OCI-LY3 (cell line): ENCODE data around the gene KCNQ1.

Experiments
- EZH2phosphoT487 ChIP-seq: fragments of 200-600 bp; shearing (Covaris generic); IDR thresholded peaks from 2 replicates; pipeline ENCODE4 v1.6.1; 2018; ENCODE audit warnings: antibody characterized with exemption, mixed run types, low read depth
- TF ChIP-seq, protein P1 (sequence below): fragments of 200-600, 300-600 bp; sonication (generic); IDR thresholded peaks from 2 replicates; pipeline ENCODE4 v1.5.1; 2014; ENCODE audit warnings: antibody characterized with exemption, low read length, low read depth

DNA sequence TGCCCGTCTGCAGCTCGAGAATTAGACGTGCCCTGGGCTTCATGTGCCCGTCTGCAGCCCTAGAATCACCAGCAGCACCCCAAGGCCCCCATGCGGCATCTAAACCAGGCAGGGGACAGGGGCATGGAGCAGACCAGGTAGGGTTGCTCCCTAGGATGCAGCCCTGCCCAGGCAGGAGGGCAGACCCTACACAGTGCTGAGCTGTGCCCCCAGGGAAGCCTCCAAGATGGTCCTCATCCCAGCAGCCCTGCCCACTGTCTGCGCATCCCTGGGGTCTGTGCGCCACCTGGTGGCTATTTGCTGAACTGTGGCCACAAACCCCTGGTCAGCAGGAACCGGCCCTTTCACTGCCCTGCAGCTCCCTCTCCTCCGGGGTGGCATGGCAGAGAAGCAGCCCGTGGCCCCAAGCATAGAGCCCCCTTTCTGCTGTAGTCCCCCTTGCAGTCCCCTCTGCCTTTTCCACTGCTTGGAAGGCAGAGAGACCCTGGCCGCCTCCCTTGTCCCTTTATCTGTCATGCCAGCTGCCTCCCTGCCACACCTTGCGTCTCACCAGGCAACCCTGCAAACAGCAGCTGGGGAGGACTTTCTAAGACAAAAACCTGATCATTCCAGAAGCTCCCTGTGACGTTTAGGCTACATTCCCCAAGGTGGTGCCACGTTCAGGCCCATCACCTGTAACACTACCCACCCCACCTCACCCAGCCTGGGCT lies 86.6 kb downstream of the KCNQ1 start:
- TF ChIP-seq EZH2phosphoT487 = no peak
- TF ChIP-seq, protein P1, sequence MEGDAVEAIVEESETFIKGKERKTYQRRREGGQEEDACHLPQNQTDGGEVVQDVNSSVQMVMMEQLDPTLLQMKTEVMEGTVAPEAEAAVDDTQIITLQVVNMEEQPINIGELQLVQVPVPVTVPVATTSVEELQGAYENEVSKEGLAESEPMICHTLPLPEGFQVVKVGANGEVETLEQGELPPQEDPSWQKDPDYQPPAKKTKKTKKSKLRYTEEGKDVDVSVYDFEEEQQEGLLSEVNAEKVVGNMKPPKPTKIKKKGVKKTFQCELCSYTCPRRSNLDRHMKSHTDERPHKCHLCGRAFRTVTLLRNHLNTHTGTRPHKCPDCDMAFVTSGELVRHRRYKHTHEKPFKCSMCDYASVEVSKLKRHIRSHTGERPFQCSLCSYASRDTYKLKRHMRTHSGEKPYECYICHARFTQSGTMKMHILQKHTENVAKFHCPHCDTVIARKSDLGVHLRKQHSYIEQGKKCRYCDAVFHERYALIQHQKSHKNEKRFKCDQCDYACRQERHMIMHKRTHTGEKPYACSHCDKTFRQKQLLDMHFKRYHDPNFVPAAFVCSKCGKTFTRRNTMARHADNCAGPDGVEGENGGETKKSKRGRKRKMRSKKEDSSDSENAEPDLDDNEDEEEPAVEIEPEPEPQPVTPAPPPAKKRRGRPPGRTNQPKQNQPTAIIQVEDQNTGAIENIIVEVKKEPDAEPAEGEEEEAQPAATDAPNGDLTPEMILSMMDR = peak; percentile 89
